ENCODE results near the gene FGD4.

Gene FGD4

GRCh38 chr12:32462908-32463307, 63.5 kb downstream of the FGD4 start:
- no peak for DNase-seq (ENCODE audit: low read depth in 1 of 2, low spot score in 1 of 2)
- TF ChIP-seq REST (IDR thresholded peaks at IDR 0.05; ENCODE audit: insufficient replicate concordance, low read depth): no peak
- no peak for TF ChIP-seq GABPA (IDR thresholded peaks at IDR 0.05; ENCODE audit: low read depth)
- TF ChIP-seq SPI1 (IDR thresholded peaks at IDR 0.05; ENCODE audit: borderline replicate concordance, low read depth): no peak
- TF ChIP-seq CTCF (IDR thresholded peaks at IDR 0.05; ENCODE audit: insufficient read depth, low read length): no peak
- no peak for TF ChIP-seq POLR2AphosphoS5 (IDR thresholded peaks at IDR 0.05; ENCODE audit: low read depth)
- H3K27me3 ChIP-seq (ENCODE audit: insufficient read depth, poor library complexity, severe bottlenecking): no peaks in the 10 kb centered on the region

GRCh38 chr12:32466187-32466586, 66.8 kb downstream of the FGD4 start:
- H3K4me3 ChIP-seq (replicated peaks; ENCODE audit: insufficient read depth, low read length): no peak overlapping the region
- H3K27ac ChIP-seq (replicated peaks): no peak overlapping the region
- TF ChIP-seq SPI1 (IDR thresholded peaks at IDR 0.05; ENCODE audit: borderline replicate concordance, low read depth): no peak
- TF ChIP-seq REST (IDR thresholded peaks at IDR 0.05; ENCODE audit: insufficient replicate concordance, low read depth): no peak
- no peak for TF ChIP-seq POLR2AphosphoS5 (IDR thresholded peaks at IDR 0.05; ENCODE audit: low read depth)
- no peak for TF ChIP-seq CTCF (IDR thresholded peaks at IDR 0.05; ENCODE audit: insufficient read depth, low read length)
- TF ChIP-seq GABPA (IDR thresholded peaks at IDR 0.05; ENCODE audit: low read depth): no peak
- no peak for DNase-seq (ENCODE audit: low read depth in 1 of 2, low spot score in 1 of 2)
- no peaks in the 10 kb centered on the region for H3K27me3 ChIP-seq (ENCODE audit: insufficient read depth, poor library complexity, severe bottlenecking)

More at GRCh38 chr12:32462908-32463307, 63.5 kb downstream of the FGD4 start:
- H3K4me3 ChIP-seq (replicated peaks; ENCODE audit: insufficient read depth, low read length): no peak overlapping the region
- H3K27ac ChIP-seq (replicated peaks): no peak overlapping the region

- TF ChIP-seq SPI1 (IDR thresholded peaks at IDR 0.05; ENCODE audit: borderline replicate concordance, low read depth) (no peak), POLR2AphosphoS5 (IDR thresholded peaks at IDR 0.05; ENCODE audit: low read depth) (no peak), GABPA (IDR thresholded peaks at IDR 0.05; ENCODE audit: low read depth) (no peak), CTCF (IDR thresholded peaks at IDR 0.05; ENCODE audit: insufficient read depth, low read length) (no peak), REST (IDR thresholded peaks at IDR 0.05; ENCODE audit: insufficient replicate concordance, low read depth) (no peak)
- Histone ChIP-seq H3K27me3 (ENCODE audit: insufficient read depth, poor library complexity, severe bottlenecking) (no peaks in the 10 kb centered on the region), H3K4me3 (replicated peaks; ENCODE audit: insufficient read depth, low read length) (no peak overlapping the region), H3K27ac (replicated peaks) (no peak overlapping the region)
- no peak for DNase-seq (ENCODE audit: low read depth in 1 of 2, low spot score in 1 of 2)
Observed at GRCh38 chr12:32466986-32467711, 67.8 kb downstream of the FGD4 start.

Data from HL-60 (cell line).